SK-N-SH (cell line): Measurements from ENCODE around the gene SP4. TPM values are rescaled to one million over a fixed set of nuclear protein-coding genes. Genes with fewer than 3 reads are reported as not detected.

ENCODE experiments used
- CTCF ChIA-PET: fragments of 300-600, 350-600 bp; formaldehyde crosslinking; extraction: SDS; loops from one replicate; lab custom pipeline; 2021; lab: Yijun Ruan, JAX
- POLR2A ChIA-PET: fragments of 350-600 bp; sonication (Branson Sonifier 250); formaldehyde crosslinking; extraction: SDS; loops from one replicate; lab custom pipeline; 2020; ENCODE audit warnings: antibody characterized with exemption, inconsistent platforms; lab: Yijun Ruan, JAX
- DNase-seq: peaks from one replicate; pipeline ENCODE4 v3.0.0; 2012
- H2AFZ ChIP-seq: fragments of 200-600 bp; sonication (generic); 2 replicates; pipeline ENCODE4 v1.8.1; 2016; ENCODE audit warnings: antibody characterized with exemption, mild to moderate bottlenecking, low read depth
- H3F3A ChIP-seq: fragments of 200-600 bp; sonication (generic); replicated peaks from 2 replicates; pipeline ENCODE3; 2016; ENCODE audit warnings: antibody characterized with exemption, mild to moderate bottlenecking; ENCODE audit not compliant: insufficient read depth
- H3K27ac ChIP-seq, 2 experiments: fragments of 200-500 bp in 1 of 2; fragments of 200-600 bp in 1 of 2; sonication (Bioruptor generic) in 1 of 2; sonication (generic), shearing (Covaris generic) in 1 of 2; 2 replicates each; pipeline versions ENCODE4 v1.5.1 to v1.6.1; 2014 to 2016; ENCODE audit warnings: low read depth in 2 of 2, inconsistent platforms in 1 of 2, low read length in 1 of 2, mild to moderate bottlenecking in 1 of 2, mixed read lengths in 1 of 2
- H3K27me3 ChIP-seq: fragments of 200-600 bp; sonication (generic), shearing (Covaris generic); 2 replicates; pipeline ENCODE4 v1.6.1; 2016; ENCODE audit warnings: mixed run types; ENCODE audit not compliant: insufficient read depth
- H3K36me3 ChIP-seq, 2 experiments: fragments of 200-500 bp in 1 of 2; fragments of 200-600 bp in 1 of 2; sonication (Bioruptor generic) in 1 of 2; sonication (generic) in 1 of 2; replicated peaks in 1 of 2; 2 replicates each; pipeline versions ENCODE3 to v1.5.1; 2014 to 2016; ENCODE audit warnings: low read length in 1 of 2, mild to moderate bottlenecking in 1 of 2; ENCODE audit not compliant: insufficient read depth in 2 of 2, control insufficient read depth in 1 of 2
- H3K4me1 ChIP-seq, 2 experiments: fragments of 200-500 bp in 1 of 2; fragments of 200-600 bp in 1 of 2; sonication (Bioruptor generic) in 1 of 2; sonication (generic), shearing (Covaris generic) in 1 of 2; 2 replicates each; pipeline versions ENCODE4 v1.5.1 to v1.6.1; 2014 to 2016; ENCODE audit warnings: low read depth in 1 of 2, low read length in 1 of 2, mixed run types in 1 of 2; ENCODE audit not compliant: insufficient read depth in 2 of 2, control insufficient read depth in 1 of 2
- H3K4me2 ChIP-seq: fragments of 200-600 bp; sonication (generic), shearing (Covaris generic); 2 replicates; pipeline ENCODE4 v1.6.1; 2017; ENCODE audit warnings: mixed run types
- H3K4me3 ChIP-seq, 2 experiments: fragments of 200-500 bp in 1 of 2; fragments of 200-600 bp in 1 of 2; sonication (Bioruptor generic) in 1 of 2; sonication (generic), shearing (Covaris generic) in 1 of 2; 2 replicates each; pipeline versions ENCODE4 v1.5.1 to v1.8.1; 2014 to 2016; ENCODE audit warnings: low read depth in 2 of 2, inconsistent platforms in 1 of 2, low read length in 1 of 2, mild to moderate bottlenecking in 1 of 2, mixed read lengths in 1 of 2, moderate library complexity in 1 of 2
- H3K79me2 ChIP-seq: fragments of 200-600 bp; sonication (generic); 2 replicates; pipeline ENCODE4 v1.8.1; 2017; ENCODE audit warnings: mild to moderate bottlenecking; ENCODE audit not compliant: insufficient read depth
- H3K9ac ChIP-seq: fragments of 200-600 bp; sonication (generic); 2 replicates; pipeline ENCODE4 v1.6.1; 2017; ENCODE audit warnings: mixed run types
- H3K9me2 ChIP-seq: fragments of 200-600 bp; sonication (generic); 2 replicates; pipeline ENCODE4 v1.6.1; 2017; ENCODE audit warnings: mixed run types
- H3K9me3 ChIP-seq: fragments of 200-600 bp; sonication (generic); 2 replicates; pipeline ENCODE4 v1.6.1; 2017; ENCODE audit warnings: mixed run types, mild to moderate bottlenecking, moderate library complexity
- H4K20me1 ChIP-seq: fragments of 200-600 bp; sonication (generic); 2 replicates; pipeline ENCODE4 v1.6.1; 2017; ENCODE audit warnings: mild to moderate bottlenecking, mixed run types; ENCODE audit not compliant: insufficient read depth
- CHD2 ChIP-seq: fragments of 150-350 bp; IDR thresholded peaks from 2 replicates; pipeline ENCODE4 v1.6.1; 2018; ENCODE audit warnings: low read length; ENCODE audit not compliant: partially characterized antibody
- EZH2phosphoT487 ChIP-seq: fragments of 200-600 bp; sonication (generic); IDR thresholded peaks from 2 replicates; pipeline ENCODE4 v1.6.1; 2017; ENCODE audit warnings: low read depth, mixed run types, mild to moderate bottlenecking, antibody characterized with exemption, moderate library complexity, borderline replicate concordance
- FOSL2 ChIP-seq: IDR thresholded peaks from 2 replicates; pipeline ENCODE4 v1.4.0; 2012; ENCODE audit warnings: low read depth, mild to moderate bottlenecking, moderate library complexity, borderline replicate concordance
- FOXJ3 ChIP-seq: sonication (generic); formaldehyde crosslinking; IDR thresholded peaks from 2 replicates; pipeline ENCODE4 v1.5.1; 2020; ENCODE audit warnings: mild to moderate bottlenecking, missing genetic modification reagents
- IRF3 ChIP-seq: fragments of 150-350 bp; IDR thresholded peaks from 2 replicates; pipeline ENCODE4 v1.6.1; 2016; ENCODE audit warnings: mild to moderate bottlenecking, low read depth, low read length
- JUND ChIP-seq: IDR thresholded peaks from 2 replicates; pipeline ENCODE4 v1.4.0; 2012
- MEF2A ChIP-seq: IDR thresholded peaks from 2 replicates; pipeline ENCODE4 v1.4.0; 2012; ENCODE audit warnings: low read depth, borderline replicate concordance
- MXI1 ChIP-seq: IDR thresholded peaks from 2 replicates; pipeline ENCODE4 v1.6.1; 2012; ENCODE audit warnings: mild to moderate bottlenecking, low read depth, low read length, improper control_type of control experiment
- NRF1 ChIP-seq: IDR thresholded peaks from 2 replicates; pipeline ENCODE4 v1.6.1; 2012; ENCODE audit warnings: low read depth, mild to moderate bottlenecking, low read length
- RAD21 ChIP-seq: IDR thresholded peaks from 2 replicates; pipeline ENCODE4 v1.6.1; 2012; ENCODE audit warnings: mild to moderate bottlenecking, low read length
- RCOR1 ChIP-seq: fragments of 150-350 bp; IDR thresholded peaks from 2 replicates; pipeline ENCODE4 v1.6.1; 2017; ENCODE audit warnings: antibody characterized with exemption, low read length
- RFX5 ChIP-seq: IDR thresholded peaks from 2 replicates; pipeline ENCODE4 v1.6.1; 2012; ENCODE audit warnings: mild to moderate bottlenecking, improper control_type of control experiment, low read length
- RXRA ChIP-seq: IDR thresholded peaks from 2 replicates; pipeline ENCODE4 v1.4.0; 2012; ENCODE audit warnings: low read depth, mild to moderate bottlenecking, borderline replicate concordance
- TAF1 ChIP-seq: IDR thresholded peaks from 2 replicates; pipeline ENCODE4 v1.6.1; 2012; ENCODE audit warnings: low read depth, mild to moderate bottlenecking, low read length, moderate library complexity, borderline replicate concordance
- TCF12 ChIP-seq: IDR thresholded peaks from 2 replicates; pipeline ENCODE4 v1.4.0; 2012
- USF2 ChIP-seq: fragments of 150-350 bp; IDR thresholded peaks from 2 replicates; pipeline ENCODE4 v1.6.1; 2017; ENCODE audit warnings: antibody characterized with exemption, low read length, low read depth, borderline replicate concordance
- YY1 ChIP-seq: IDR thresholded peaks from 2 replicates; pipeline ENCODE4 v1.4.0; 2012; ENCODE audit warnings: low read depth, mild to moderate bottlenecking
- WGBS: methylation state at CpG from one replicate; pipeline ENCODE4 v1.1.6; 2017; ENCODE audit warnings: low lambda C conversion rate; 5-methylcytosine and 5-hydroxymethylcytosine counted together
- polyA plus RNA-seq, 3 experiments: library from polyadenylated mRNA; depleted of rRNA; stranded (reverse); fragments of >200 nt; gene quantifications; 2 replicates each; pipeline ENCODE4 v1.2.3, GENCODE V29; 2012
- TF ChIP-seq, protein P1 (sequence below): IDR thresholded peaks from 2 replicates; pipeline ENCODE4 v1.6.1; 2012; ENCODE audit warnings: mild to moderate bottlenecking, low read depth, low read length, moderate library complexity
- TF ChIP-seq, protein P2 (sequence below): fragments of 200-600 bp; sonication (generic); IDR thresholded peaks from 2 replicates; pipeline ENCODE4 v1.6.1; 2017; ENCODE audit warnings: antibody characterized with exemption, mild to moderate bottlenecking, moderate library complexity
- TF ChIP-seq, protein P3 (sequence below): IDR thresholded peaks from 2 replicates; pipeline ENCODE4 v1.4.0; 2012; ENCODE audit warnings: low read depth, borderline replicate concordance

Gene SP4
- polyA plus RNA-seq, 1 of the 3 experiments (the other 2 are of a cell fraction) = 1.1 TPM

DNA sequence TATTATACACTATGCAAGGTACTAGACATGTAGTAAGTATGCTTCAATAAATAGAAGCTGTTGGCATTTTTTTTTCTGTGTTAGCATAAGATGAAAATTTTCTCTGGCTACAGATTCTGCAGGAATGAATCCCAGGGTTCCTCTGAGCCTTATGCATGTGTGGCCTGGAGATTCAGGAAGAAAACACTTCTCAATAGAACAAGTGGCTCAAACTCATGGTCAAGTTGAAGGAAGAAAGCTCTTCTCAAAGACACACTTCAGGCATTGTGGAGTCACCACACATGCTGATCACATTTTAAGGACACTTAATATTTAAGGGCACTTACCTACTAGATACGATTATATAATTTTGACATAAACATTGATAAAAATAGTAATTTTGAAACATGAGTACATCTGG is 134.5 kb downstream of the SP4 start:
- Histone ChIP-seq H3K9me3 (no peaks in the 10 kb centered on the region), H4K20me1 (no peaks in the 10 kb centered on the region), H3K4me2 (no peak overlapping the region), H3K9me2 (no peaks in the 10 kb centered on the region), H3K79me2 (no peaks in the 10 kb centered on the region), H3K27me3 (peaks cover 13% of the 10 kb centered on the region; the same call in 1 of the 2 replicates), H2AFZ (no peak overlapping the region), H3F3A (no peaks in the 10 kb centered on the region), H3K4me1 (no peaks in the 10 kb centered on the region), H3K4me3 (no peak overlapping the region), H3K27ac (no peak overlapping the region), H3K36me3 (no peaks in the 10 kb centered on the region), H3K9ac (no peak overlapping the region)
- no peak for TF ChIP-seq RXRA
- TF ChIP-seq, protein P1, sequence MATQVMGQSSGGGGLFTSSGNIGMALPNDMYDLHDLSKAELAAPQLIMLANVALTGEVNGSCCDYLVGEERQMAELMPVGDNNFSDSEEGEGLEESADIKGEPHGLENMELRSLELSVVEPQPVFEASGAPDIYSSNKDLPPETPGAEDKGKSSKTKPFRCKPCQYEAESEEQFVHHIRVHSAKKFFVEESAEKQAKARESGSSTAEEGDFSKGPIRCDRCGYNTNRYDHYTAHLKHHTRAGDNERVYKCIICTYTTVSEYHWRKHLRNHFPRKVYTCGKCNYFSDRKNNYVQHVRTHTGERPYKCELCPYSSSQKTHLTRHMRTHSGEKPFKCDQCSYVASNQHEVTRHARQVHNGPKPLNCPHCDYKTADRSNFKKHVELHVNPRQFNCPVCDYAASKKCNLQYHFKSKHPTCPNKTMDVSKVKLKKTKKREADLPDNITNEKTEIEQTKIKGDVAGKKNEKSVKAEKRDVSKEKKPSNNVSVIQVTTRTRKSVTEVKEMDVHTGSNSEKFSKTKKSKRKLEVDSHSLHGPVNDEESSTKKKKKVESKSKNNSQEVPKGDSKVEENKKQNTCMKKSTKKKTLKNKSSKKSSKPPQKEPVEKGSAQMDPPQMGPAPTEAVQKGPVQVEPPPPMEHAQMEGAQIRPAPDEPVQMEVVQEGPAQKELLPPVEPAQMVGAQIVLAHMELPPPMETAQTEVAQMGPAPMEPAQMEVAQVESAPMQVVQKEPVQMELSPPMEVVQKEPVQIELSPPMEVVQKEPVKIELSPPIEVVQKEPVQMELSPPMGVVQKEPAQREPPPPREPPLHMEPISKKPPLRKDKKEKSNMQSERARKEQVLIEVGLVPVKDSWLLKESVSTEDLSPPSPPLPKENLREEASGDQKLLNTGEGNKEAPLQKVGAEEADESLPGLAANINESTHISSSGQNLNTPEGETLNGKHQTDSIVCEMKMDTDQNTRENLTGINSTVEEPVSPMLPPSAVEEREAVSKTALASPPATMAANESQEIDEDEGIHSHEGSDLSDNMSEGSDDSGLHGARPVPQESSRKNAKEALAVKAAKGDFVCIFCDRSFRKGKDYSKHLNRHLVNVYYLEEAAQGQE = no peak
- no peak for TF ChIP-seq EZH2phosphoT487
- TF ChIP-seq FOXJ3 (CRISPR knock-in tag) = no peak
- no peak for TF ChIP-seq IRF3
- TF ChIP-seq, protein P2, sequence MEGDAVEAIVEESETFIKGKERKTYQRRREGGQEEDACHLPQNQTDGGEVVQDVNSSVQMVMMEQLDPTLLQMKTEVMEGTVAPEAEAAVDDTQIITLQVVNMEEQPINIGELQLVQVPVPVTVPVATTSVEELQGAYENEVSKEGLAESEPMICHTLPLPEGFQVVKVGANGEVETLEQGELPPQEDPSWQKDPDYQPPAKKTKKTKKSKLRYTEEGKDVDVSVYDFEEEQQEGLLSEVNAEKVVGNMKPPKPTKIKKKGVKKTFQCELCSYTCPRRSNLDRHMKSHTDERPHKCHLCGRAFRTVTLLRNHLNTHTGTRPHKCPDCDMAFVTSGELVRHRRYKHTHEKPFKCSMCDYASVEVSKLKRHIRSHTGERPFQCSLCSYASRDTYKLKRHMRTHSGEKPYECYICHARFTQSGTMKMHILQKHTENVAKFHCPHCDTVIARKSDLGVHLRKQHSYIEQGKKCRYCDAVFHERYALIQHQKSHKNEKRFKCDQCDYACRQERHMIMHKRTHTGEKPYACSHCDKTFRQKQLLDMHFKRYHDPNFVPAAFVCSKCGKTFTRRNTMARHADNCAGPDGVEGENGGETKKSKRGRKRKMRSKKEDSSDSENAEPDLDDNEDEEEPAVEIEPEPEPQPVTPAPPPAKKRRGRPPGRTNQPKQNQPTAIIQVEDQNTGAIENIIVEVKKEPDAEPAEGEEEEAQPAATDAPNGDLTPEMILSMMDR = no peak
- TF ChIP-seq RAD21 = no peak
- no peak for TF ChIP-seq USF2
- TF ChIP-seq TAF1 = no peak
- no peak for TF ChIP-seq MXI1
- TF ChIP-seq NRF1 = no peak
- no peak for TF ChIP-seq RCOR1
- TF ChIP-seq, protein P3, sequence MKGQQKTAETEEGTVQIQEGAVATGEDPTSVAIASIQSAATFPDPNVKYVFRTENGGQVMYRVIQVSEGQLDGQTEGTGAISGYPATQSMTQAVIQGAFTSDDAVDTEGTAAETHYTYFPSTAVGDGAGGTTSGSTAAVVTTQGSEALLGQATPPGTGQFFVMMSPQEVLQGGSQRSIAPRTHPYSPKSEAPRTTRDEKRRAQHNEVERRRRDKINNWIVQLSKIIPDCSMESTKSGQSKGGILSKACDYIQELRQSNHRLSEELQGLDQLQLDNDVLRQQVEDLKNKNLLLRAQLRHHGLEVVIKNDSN = no peak
- no peak for TF ChIP-seq TCF12
- TF ChIP-seq FOSL2 = no peak
- TF ChIP-seq CHD2 = no peak
- TF ChIP-seq YY1 = no peak
- no peak for TF ChIP-seq RFX5
- TF ChIP-seq MEF2A = no peak
- no peak for TF ChIP-seq JUND
- 0% methylated on average over 1 of the region's 1 CpG for WGBS
- CTCF ChIA-PET = no interaction called here
- no peak for DNase-seq
- POLR2A ChIA-PET = no interaction called here
